GM23338 (cell line): ENCODE results near the gene ATR. TPM values are rescaled to one million over a fixed set of nuclear protein-coding genes. Genes with fewer than 3 reads are reported as not detected.
"Not testable (repeated sequence)": the region's sequence is repeated elsewhere in the genome, so short reads cannot be mapped to it uniquely, and the experiment has no call there.

ENCODE experiments used
- ATAC-seq: fragments of 200-7000 bp; cut with Tn5 transposase; 3 replicates; pipeline ENCODE4 v1.9.1; 2020
- DNase-seq: peaks from one replicate; pipeline ENCODE4 v3.0.0-alpha.2; 2015; ENCODE audit warnings: low spot score
- H2AFZ ChIP-seq: fragments of 200-600 bp; sonication (generic); 2 replicates; pipeline ENCODE4 v1.8.0; 2016; ENCODE audit warnings: antibody characterized with exemption, mild to moderate bottlenecking, moderate library complexity
- H3F3A ChIP-seq: fragments of 200-600 bp; sonication (generic); replicated peaks from 2 replicates; pipeline ENCODE4 v1.8.0; 2017; ENCODE audit warnings: antibody characterized with exemption, mixed run types, low read depth
- H3K27ac ChIP-seq: fragments of 200-600 bp; sonication (generic); 2 replicates; pipeline ENCODE4 v1.6.1; 2016; ENCODE audit warnings: low read depth
- H3K27me3 ChIP-seq: fragments of 200-600 bp; sonication (generic); 2 replicates; pipeline ENCODE4 v1.8.0; 2016; ENCODE audit warnings: mild to moderate bottlenecking, mixed run types, moderate library complexity; ENCODE audit not compliant: insufficient read depth
- H3K36me3 ChIP-seq: fragments of 200-600 bp; sonication (generic); 2 replicates; pipeline ENCODE4 v1.8.0; 2016; ENCODE audit warnings: mild to moderate bottlenecking; ENCODE audit not compliant: insufficient read depth
- H3K4me1 ChIP-seq: fragments of 200-600 bp; sonication (generic); 2 replicates; pipeline ENCODE4 v1.8.0; 2016; ENCODE audit warnings: mild to moderate bottlenecking, moderate library complexity; ENCODE audit not compliant: insufficient read depth
- H3K4me2 ChIP-seq: fragments of 200-600 bp; sonication (generic); 2 replicates; pipeline ENCODE4 v1.7.1; 2017; ENCODE audit warnings: mixed run types
- H3K4me3 ChIP-seq: fragments of 200-600 bp; sonication (generic); 2 replicates; pipeline ENCODE4 v1.6.1; 2016; ENCODE audit warnings: mixed run types
- H3K79me2 ChIP-seq: fragments of 200-600 bp; sonication (generic); replicated peaks from 2 replicates; pipeline ENCODE4 v1.8.0; 2017; ENCODE audit warnings: mild to moderate bottlenecking; ENCODE audit not compliant: insufficient read depth
- H3K9me2 ChIP-seq: fragments of 200-600 bp; sonication (generic); 2 replicates; pipeline ENCODE4 v1.8.0; 2017; ENCODE audit not compliant: insufficient read depth
- H4K20me1 ChIP-seq: fragments of 200-600 bp; sonication (generic); replicated peaks from 2 replicates; pipeline ENCODE4 v1.8.0; 2017; ENCODE audit warnings: mild to moderate bottlenecking; ENCODE audit not compliant: insufficient read depth
- H3K27ac Mint-ChIP-seq: 2 replicates; pipeline ENCODE4 v1.8.0; 2020; ENCODE audit warnings: inconsistent platforms, mild to moderate bottlenecking, moderate library complexity, mixed read lengths
- H3K27me3 Mint-ChIP-seq: 3 replicates; pipeline ENCODE4 v1.8.0; 2022; ENCODE audit warnings: low read depth, mild to moderate bottlenecking, moderate library complexity, mixed read lengths, inconsistent platforms; ENCODE audit not compliant: insufficient read depth, poor library complexity
- H3K36me3 Mint-ChIP-seq: 3 replicates; pipeline ENCODE4 v1.8.0; 2021; ENCODE audit warnings: low read depth, mild to moderate bottlenecking, inconsistent platforms, moderate library complexity, mixed read lengths
- H3K4me1 Mint-ChIP-seq: 3 replicates; pipeline ENCODE4 v1.8.0; 2020; ENCODE audit warnings: mild to moderate bottlenecking, inconsistent platforms, mixed read lengths
- H3K4me3 Mint-ChIP-seq: 3 replicates; pipeline ENCODE4 v1.8.0; 2021; ENCODE audit warnings: moderate library complexity, mild to moderate bottlenecking, inconsistent platforms, mixed read lengths
- H3K9me3 Mint-ChIP-seq: 3 replicates; pipeline ENCODE4 v1.8.0; 2020; ENCODE audit warnings: moderate library complexity, mild to moderate bottlenecking, inconsistent platforms, mixed read lengths
- CREB1 ChIP-seq: fragments of 250-450 bp; sonication (Bioruptor Pico); IDR thresholded peaks from 2 replicates; pipeline ENCODE4 v1.5.0; 2020; ENCODE audit warnings: low read depth, mild to moderate bottlenecking, moderate library complexity
- CTCF ChIP-seq, 2 experiments: fragments of 200-600 bp in 1 of 2; sonication (generic) in 1 of 2; conservative IDR thresholded peaks; 2 replicates each; pipeline versions ENCODE4 v1.5.1 to v1.6.1; 2016 to 2017; ENCODE audit warnings: antibody characterized with exemption in 2 of 2, low read depth in 2 of 2, mild to moderate bottlenecking in 2 of 2, moderate library complexity in 1 of 2
- ETS1 ChIP-seq: IDR thresholded peaks from 2 replicates; pipeline ENCODE4 v1.6.1; 2016; ENCODE audit warnings: antibody characterized with exemption
- EZH2phosphoT487 ChIP-seq: fragments of 200-600 bp; sonication (generic); IDR thresholded peaks from one replicate; pipeline ENCODE4 v1.8.1; 2018; ENCODE audit warnings: antibody characterized with exemption; ENCODE audit not compliant: unreplicated experiment
- NANOG ChIP-seq: IDR thresholded peaks from 2 replicates; pipeline ENCODE4 v1.6.1; 2016; ENCODE audit warnings: antibody characterized with exemption, borderline replicate concordance
- POLR2AphosphoS5 ChIP-seq: IDR thresholded peaks from 2 replicates; pipeline ENCODE4 v1.6.1; 2016; ENCODE audit warnings: antibody characterized with exemption, low read depth
- STAT1 ChIP-seq: IDR thresholded peaks from one replicate; pipeline ENCODE4 v1.6.1; 2016; ENCODE audit warnings: antibody characterized with exemption; ENCODE audit not compliant: unreplicated experiment
- ZNF114 ChIP-seq: fragments of 250-450 bp; sonication (Bioruptor Pico); IDR thresholded peaks from 2 replicates; pipeline ENCODE4 v1.5.0; 2020; ENCODE audit warnings: mild to moderate bottlenecking, moderate library complexity
- ZNF331 ChIP-seq: fragments of 250-450 bp; sonication (Bioruptor Pico); IDR thresholded peaks from 2 replicates; pipeline ENCODE4 v1.5.0; 2020; ENCODE audit warnings: low read depth, mild to moderate bottlenecking, moderate library complexity
- ZNF462 ChIP-seq: fragments of 250-450 bp; sonication (Bioruptor Pico); IDR thresholded peaks from 2 replicates; pipeline ENCODE4 v1.5.0; 2020; ENCODE audit warnings: mild to moderate bottlenecking, moderate library complexity
- polyA plus RNA-seq: library from polyadenylated mRNA; unstranded; fragments of >200 nt; fragmentation: Nextera tagmentation; extraction: Ambion mirVana; gene quantifications from 2 replicates; pipeline ENCODE4 v1.2.1, GENCODE V29; 2016
- total RNA-seq: library from RNA; depleted of rRNA; stranded (reverse); fragments of >200 nt; shearing (Covaris generic); gene quantifications from 2 replicates; pipeline ENCODE4 v1.2.3, GENCODE V29; 2014

The ATR gene
- total and polyA plus RNA-seq, 2 experiments from 2014 or later = 29.7 to 39.1 TPM

GRCh38 chr3:142592268-142592667 lies 13.7 kb upstream of the ATR start:
- ATAC-seq, H3K4me3 Mint-ChIP-seq: not testable (repeated sequence)

GRCh38 chr3:142588703-142589102 lies 10.2 kb upstream of the ATR start:
- no peaks in the 10 kb centered on the region for H3K36me3 Mint-ChIP-seq
- H2AFZ ChIP-seq = no peak overlapping the region
- no peaks in the 10 kb centered on the region for H3K79me2 ChIP-seq
- no peak overlapping the region for H3K27ac ChIP-seq
- H3K4me3 ChIP-seq = no peak overlapping the region
- ATAC-seq = no peak
- no peak overlapping the region for H3K27ac Mint-ChIP-seq
- H3K36me3 ChIP-seq = no peaks in the 10 kb centered on the region
- H3K4me1 ChIP-seq = no peaks in the 10 kb centered on the region
- H3K27me3 Mint-ChIP-seq = peaks cover 2% of the 10 kb centered on the region
- no peak overlapping the region for H3K4me3 Mint-ChIP-seq
- H3K27me3 ChIP-seq = no peaks in the 10 kb centered on the region
- no peak for DNase-seq
- H3K4me1 Mint-ChIP-seq = no peaks in the 10 kb centered on the region; the same call in 2 of the 3 replicates
- H3F3A ChIP-seq = no peaks in the 10 kb centered on the region
- H3K4me2 ChIP-seq = no peak overlapping the region
- no peaks in the 10 kb centered on the region for H3K9me3 Mint-ChIP-seq
- no peaks in the 10 kb centered on the region for H4K20me1 ChIP-seq
- H3K9me2 ChIP-seq = no peaks in the 10 kb centered on the region
- TF ChIP-seq NANOG (no peak), ZNF331 (CRISPR knock-in tag) (no peak), ZNF114 (no peak), ZNF462 (CRISPR knock-in tag) (no peak), POLR2AphosphoS5 (no peak), CREB1 (CRISPR knock-in tag) (no peak), STAT1 (no peak), EZH2phosphoT487 (no peak), CTCF (conservative IDR thresholded peaks at IDR 0.05; ENCODE audit: low read depth in 2 of 2) (no peak), ETS1 (no peak)

More at GRCh38 chr3:142592268-142592667, 13.7 kb upstream of the ATR start:
- H3K27ac ChIP-seq, H3K4me2 ChIP-seq, H3K27me3 Mint-ChIP-seq, H3K4me1 Mint-ChIP-seq, H3K4me3 ChIP-seq, H3K9me3 Mint-ChIP-seq, H4K20me1 ChIP-seq, H3K4me1 ChIP-seq, H3K36me3 Mint-ChIP-seq, H3K27ac Mint-ChIP-seq, H3K79me2 ChIP-seq, H3K27me3 ChIP-seq, H3K36me3 ChIP-seq, H2AFZ ChIP-seq, DNase-seq, H3F3A ChIP-seq, H3K9me2 ChIP-seq: not testable (repeated sequence)
